GM21717 (cell line): ENCODE data around the gene COL17A1.

ENCODE experiments used
- ATAC-seq: cut with Tn5 transposase; IDR thresholded peaks from one replicate; pipeline ENCODE4 v1.9.1; 2021; ENCODE audit warnings: mild to moderate bottlenecking, moderate library complexity; ENCODE audit not compliant: unreplicated experiment

COL17A1 gene

DNA sequence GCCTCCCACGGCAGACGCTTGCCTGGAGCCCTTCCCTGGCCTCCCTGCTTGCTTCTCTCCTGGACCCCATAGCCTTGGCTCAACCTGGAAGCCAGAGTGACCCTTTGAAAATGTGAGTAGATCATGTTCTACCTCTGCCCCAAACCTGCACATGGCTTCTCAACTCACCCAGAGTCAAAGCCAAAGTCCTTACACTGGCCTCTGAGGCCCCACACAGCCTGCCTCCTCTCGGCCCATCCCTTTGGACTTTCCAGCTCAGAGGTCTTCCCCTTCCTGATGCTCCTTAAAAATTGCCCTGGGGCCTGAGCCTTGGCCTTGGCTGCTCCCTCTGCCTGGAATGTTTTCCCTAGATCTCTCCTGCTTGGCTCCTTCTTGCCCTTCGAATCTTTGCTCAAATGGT is 32.5 kb downstream of the COL17A1 start:
- ATAC-seq = no peak

DNA sequence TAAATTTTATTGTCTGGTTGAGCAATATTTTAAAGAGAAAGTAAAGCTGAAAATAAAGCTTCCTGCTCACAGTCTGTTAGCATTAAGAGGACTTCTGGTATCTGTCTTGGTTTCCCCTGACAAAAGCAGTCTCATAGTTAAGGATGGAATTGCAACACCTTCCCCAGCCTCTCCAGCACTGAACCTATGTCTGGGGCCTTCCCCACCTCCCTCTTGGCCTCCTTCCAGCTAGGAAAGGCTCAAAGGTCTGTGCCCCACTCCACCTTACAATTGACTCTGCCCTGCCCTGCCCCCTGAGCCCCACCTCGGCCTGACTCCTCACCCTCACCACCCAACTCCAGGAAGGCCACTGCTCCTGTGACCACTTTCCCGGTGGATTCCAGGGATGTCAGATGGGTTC is 33.2 kb downstream of the COL17A1 start:
- no peak for ATAC-seq

DNA sequence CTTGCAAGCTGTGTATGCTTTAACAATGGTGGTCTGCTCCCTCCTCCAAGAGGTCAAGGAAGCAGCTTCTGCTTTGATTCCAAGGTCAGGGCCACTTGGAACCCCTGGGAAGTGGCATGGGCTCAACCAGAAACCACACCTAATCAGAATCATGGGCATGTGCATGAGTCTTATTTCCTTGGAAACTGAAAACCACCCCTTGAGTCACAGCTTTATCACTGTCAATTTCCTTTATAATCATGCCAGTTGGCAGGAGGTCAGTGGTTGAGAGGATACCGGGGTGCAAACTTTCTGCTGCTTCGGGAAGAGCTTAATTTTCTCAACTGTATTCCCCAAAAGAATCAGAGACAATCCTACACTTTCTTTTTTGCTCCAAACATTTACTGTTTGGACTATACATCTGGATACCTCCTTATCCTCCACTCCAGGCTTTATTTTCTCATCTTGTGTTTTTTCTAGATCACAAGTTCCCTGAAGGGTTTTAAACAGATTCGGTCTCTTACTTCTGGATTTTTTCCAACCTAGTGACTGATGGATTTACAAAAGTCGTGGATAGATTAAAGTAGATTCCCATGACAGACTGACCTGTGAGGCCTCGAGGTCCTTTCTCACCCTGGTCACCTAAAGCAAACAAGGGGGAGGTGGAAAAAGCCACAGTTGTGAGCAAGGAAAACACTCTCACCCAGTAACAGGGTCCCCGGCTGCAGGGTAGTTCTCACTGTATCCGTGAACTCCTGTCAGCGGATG is 36.0 kb downstream of the COL17A1 start:
- no peak for ATAC-seq

DNA sequence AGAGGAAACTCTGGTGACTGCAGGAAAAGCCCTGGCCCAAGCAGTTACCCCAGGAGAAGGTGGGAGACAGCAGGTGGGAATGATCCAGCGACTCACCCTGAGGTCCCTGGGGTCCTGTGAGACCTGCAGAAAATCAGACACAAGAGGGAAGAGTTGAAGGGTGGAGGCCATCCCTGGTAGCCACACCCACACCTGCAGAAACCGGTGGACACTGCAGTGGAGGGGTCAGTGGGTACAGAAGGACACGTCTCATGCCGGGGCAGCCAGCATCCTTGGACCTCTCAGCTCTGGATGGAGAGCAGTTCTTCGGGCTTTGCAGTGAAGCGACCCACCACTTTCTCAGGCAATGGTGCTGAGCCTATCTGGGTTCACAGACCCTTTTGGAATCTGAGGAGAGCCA is 39.0 kb downstream of the COL17A1 start:
- ATAC-seq = no peak

DNA sequence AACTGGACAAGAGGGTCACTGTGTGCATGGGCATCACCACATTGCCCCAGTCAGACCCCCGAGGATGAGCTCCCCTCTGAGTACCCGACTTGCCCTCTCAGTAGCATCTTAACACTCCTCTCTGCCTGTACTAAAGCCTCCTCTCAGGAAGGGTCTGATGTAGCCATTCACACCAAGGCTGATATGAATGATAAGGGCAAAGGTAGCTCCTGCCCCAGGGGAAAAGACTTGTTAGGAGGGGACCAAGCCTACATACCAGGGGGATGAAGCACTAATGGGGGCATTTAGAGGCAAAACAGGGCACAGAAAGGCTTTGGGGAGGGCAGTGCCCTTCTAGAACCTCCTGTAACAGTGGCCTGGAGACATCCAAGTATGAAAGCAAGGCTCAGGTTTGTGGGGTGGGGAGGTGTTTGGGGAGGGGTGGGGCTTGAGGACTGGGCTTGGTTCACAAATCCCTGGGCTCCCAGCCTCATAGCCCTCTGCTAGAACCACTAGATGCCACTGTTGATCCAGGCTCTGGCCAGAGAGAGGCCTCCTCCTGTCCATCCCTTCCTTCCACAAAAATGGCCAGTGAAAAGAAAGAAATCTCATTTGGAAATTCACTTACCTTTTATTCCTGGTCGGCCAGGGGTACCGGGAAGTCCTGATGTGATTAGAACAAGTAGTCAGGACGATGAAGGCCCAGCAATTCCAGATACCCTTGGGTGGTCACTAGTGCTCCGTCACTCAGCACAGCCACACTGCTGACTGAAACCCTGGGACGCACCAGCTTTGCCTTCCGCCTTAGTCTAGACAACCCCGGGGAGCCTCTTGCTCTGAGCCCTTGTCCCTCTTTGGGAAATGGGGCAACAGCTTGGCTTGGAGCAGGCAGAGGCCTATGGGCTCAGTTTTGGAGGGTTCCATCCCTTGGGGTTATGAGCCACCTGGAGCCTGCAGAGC is 40.3 kb downstream of the COL17A1 start:
- ATAC-seq = no peak

DNA sequence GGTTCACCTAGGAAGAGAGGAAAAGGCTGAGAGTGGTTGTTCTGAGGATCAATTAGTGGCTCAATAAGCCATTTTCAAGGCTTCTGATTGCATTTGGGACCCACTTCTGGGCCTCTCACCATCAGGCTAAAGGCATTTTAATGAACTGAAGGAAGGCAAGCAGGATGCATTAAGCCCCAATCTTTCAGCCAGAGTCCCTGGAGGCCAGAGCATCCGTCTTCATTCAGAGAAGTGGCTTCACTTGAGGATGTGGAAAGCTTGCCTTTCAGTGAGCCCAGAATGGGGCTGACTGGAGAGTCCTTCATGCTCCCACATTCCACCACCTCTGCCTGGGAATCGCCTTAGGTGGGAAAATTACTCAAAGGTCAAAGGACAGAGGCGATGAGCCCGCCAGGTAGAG is 41.8 kb downstream of the COL17A1 start:
- ATAC-seq = no peak

DNA sequence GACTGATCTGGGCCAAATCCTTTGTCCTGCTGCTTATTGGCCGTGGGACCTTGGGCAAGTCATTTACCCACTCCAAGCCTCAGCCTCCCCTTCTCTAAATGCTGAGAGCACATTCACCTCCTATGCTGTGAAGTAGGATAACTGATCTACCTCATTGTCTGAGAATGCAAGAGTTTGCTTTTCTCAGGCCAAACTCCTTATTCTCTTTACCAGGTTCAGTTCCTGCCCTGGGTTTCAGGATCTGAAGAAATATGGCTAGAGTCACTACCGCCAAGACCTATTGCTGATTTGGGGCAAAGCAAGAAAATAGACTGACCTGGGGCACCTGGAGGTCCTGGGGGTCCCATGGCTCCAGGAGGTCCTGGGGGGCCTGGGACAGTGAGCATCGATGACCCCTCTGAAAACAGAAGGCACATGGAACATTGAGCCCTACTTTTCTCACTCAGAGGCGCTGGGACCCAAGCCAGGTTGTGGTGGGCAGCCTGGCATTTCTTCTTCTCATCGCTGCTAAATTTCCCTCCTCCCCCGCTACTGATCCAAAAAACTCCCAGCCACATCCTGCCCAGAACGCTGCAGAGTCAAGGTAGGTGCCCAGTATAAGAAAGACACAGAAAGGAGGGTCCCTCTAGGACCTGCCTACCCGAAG is 42.4 kb downstream of the COL17A1 start:
- no peak for ATAC-seq

DNA sequence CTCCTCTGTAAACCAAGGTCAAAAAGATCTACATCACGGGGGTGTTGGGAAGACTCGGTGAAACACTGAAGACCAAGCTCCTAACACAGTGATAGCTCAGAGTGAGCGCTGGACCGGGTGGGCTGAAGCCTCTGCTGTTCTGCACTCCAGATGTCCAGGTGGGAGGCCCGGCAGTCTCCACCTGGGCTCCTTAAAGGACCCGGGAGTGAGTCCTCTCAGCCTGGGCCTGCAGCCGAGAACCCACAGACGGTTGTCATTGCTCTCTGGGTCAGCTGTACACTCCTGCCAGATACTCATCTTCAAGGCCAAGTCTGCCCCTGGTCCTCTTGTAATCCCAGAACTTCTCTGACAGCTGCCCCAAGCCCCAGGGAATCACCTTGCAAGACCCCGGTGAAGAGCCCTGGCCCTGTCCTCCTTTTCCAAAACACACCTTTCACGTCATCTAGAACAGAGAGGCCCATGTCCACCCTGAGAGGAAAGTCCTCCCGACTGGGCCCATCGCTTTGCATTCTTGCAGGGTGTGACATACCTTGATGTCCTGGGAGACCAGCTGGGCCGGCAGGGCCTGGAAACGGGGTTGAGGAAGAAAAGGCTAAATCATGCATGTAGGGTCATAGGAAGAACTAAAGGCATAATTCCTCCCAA is 43.7 kb downstream of the COL17A1 start:
- ATAC-seq = no peak

DNA sequence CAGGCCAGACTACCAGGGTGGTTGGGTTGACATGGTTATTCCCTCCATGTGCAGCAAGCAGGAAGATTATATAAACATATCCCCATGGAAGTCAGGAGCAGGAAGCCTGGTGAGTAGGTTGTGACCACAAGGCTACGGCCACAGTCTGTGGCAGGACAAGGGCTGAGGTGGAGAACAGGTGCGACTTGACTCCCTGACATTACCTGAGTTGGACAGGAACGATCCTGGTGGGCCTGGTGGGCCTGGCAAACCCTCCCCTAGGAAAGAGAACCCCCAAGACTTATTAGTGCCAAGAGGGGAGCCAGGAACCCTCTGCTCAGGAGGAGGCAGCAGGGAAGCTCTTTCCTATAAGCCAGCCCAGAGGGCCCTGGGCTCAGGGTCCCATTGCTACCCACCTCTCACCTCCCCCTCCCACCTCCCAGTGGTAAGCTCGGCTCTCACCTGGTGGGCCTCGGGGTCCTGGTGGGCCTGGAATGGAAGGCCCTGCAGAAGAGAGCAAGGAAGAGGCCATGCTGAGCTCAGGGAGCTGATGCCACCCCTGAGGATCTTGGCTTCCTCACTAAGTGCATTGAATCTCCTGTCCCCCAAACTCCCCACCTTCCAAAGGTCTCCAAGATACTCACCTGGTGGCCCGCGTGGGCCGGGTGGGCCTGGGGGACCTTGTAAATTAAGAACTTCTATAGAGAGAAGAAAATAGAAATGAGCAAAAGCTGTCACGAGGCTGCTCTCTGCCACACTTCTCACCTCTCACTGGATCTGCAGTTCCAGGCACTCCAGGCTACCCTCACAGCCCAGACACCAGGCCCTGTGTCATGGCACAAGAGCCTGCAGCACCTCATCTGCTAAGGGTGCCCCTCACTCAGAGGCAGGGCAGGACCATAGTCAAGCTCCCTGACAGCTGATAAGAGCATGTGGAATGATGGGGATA is 44.6 kb downstream of the COL17A1 start:
- ATAC-seq = no peak

DNA sequence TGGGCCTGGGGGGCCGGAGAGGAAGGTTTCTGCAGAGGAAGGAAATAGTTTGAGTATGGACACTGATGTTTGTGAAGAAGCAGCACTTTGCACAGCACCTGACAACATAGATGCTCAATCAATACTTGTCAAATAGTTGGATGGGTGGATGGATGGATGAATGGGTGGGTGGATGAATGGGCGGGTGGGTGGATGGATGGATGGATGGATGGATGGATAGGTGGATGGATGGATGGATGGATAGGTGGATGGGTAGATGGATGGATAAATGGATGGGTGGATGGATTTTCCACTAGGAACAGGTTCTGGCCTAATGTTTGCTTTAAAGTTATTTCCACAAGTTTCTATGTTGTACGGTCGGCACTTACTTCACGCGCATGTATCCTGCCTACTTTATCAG is 45.3 kb downstream of the COL17A1 start:
- no peak for ATAC-seq

DNA sequence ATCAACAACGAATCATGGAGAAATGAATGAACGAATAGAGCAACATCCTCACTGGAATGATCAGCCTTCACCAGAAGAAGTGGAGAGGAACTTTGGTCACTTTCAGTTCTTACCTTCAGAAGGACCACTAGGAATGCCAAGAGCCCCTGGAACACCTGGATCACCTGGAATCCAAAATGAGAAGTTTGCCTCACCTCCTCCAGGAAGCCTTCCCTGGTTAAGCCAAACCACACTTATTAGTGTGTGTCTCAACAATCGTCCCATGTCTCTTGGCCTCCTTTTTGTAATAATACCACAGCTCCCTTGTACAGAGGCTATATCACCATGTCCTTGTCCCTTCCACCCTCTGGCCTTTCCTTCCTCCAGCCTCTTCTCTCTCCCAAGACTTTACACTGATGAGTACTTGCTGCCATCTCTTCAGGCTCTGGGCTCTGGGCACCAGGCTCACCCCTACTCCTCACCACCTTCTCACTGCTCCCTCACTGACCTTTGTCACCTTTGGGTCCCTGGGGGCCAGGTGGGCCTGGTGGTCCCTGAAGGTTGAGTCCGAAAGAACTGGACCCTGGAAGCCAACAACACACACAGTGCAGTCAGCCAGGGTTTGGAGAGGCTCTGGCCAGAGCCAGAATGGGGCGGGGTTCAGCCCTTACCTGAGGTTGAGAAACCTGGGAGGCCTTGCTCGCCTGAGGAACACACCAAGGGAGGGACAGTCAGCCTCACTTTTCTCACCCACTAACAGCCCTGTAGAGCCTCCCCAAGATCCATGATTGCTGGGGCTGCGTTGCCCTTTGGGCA is 46.5 kb downstream of the COL17A1 start:
- no peak for ATAC-seq

DNA sequence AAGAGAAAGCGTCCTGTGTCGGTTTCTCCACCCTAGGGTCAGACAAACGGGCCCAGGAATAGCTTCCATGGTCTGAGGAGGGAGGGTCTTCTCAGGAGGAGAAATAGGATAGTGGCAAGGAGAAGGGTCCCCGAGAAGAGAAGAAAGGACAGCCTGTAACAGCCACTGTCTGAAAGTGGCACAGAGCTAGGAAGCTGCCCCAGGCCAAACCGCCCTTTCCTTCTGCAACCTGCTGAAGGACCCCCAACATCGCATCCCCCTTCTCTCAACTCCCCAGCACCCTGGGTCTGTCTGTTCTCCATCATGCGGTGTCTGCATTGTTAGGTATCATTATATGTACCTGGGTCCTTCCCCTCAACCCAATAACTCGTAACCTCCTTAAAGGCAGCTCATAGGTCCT is 47.1 kb downstream of the COL17A1 start:
- no peak for ATAC-seq

DNA sequence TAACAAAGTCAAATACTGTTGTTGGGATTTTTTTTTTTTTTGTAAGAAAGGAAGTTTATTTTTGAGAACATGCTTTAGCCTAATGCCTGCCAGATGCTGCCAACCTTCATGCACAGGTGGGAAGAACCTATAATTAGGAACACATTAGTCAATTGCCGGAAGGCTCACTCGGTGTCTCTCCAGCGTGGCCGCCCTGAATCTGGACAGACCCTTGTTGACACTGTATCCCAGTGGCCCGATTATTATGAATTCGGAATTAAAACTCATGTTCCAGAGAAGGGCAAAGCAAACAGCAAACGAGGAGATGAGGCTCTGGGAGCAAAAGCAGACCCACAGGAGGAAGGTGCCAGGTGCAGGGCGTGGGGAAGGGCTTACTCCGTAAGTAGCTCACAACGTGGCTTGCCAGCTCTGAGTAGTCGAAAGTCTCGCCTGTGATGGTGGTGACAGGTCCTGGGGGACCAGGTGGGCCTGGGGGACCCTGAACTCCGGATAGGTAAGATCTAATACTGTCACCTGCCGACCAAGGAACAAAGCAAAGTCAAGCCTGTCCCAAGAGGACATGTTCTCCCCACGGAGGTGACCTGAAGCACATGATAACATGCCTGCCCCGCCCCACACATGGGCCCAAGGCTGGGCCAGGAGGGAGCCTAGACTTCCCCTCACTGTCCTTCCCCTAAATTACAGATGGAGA is 48.3 kb downstream of the COL17A1 start:
- ATAC-seq = no peak

DNA sequence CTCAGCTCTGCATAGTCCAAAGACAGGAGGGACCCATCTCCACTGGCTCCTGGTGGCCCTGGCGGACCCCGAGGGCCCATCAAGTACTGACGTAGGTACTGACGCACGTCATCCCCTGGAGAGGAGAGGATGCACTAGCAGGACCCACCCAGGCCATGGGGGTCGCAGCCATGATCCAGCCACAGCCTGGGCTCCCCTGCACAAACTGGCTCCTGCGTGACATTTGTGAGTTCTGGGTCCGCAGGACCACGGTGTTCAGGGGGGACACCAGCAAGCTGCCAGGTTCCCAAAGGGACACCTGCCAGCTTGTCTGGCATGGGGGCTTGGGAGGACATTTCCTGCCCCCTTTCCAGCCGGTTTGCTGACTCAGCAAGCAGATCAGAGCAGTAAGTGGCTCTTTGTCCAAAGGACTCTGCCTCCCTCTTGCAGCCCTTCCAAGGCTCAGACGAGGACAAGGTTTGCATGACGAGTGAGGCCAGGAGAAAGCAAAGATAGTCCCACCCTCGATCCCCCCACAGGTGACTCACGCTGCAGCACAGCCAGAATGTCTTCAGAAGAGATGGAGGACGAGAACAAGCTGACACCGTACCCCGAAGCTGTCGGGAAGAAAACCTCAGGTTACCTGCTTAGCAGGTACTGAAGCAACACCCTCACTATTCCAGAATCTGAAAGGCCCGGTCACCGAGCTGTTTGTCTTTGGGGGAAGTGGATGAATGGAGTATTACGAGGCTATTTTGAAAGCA is 49.0 kb downstream of the COL17A1 start:
- ATAC-seq = no peak

DNA sequence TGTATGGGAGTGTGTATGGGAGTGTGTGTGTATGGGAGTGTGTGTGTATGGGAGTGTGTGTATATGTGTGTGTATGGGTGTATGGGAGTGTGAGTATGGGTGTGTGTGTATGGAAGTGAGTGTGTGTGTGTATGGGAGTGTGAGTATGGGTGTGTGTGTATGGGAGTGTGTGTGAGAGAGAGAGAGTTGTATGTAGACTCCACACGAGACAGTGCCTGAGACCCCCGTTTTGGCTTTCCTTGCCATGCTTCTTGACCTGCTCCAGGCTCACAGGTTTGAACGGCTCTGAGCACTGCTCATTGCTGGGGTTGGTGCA is 49.7 kb downstream of the COL17A1 start:
- ATAC-seq = no peak

DNA sequence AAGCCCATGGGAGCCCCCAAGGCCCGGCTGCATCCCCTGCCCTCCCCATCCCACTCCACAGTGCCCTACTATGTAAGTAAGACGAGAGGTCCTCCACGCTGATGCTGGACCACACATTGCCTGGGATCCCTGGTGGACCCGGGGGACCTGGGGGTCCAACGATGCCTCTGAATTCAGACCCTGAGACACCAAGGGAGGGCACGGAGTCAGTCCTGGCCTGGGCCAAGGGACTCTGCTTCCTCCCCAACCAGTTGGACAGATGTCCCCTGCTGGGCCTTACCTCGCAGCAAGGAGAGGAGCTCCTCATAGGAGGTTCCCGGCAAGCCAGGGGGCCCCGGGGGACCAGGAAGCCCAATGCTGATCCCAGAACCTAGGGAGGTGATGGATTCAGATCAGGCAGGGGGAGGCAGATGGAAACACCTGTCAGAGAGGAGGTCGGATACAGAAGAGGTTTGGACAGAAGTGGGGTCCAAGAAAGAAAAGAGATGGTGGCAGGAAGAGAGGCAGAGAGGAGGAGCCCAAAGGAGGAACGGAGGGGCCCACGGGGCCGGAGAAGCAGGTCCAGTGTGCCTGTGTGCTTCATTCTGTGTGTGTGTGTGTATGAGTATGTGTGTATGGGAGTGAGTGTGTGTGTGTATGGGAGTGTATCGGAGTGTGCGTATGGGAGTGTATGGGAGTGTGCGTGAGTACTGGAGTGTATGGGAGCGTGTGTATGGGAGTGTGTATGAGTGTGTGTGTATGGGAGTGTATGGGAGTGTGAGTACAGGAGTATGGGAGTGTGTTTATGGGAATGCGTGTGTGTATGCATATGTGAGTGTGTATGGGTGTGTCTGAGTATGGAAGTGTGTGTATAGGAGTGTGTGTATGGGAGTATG is 50.2 kb downstream of the COL17A1 start:
- ATAC-seq = no peak
